Measurements from ENCODE around the gene LCK. TPM values are rescaled to one million over a fixed set of nuclear protein-coding genes. Genes with fewer than 3 reads are reported as not detected.

LCK gene
- total and polyA plus RNA-seq, 9 of the 15 experiments (the other 6 are each of a cell fraction or from before 2014, with no cell fraction given), result 0.04 to 0.47 (median 0.13) TPM; not detected in 6

GRCh38 chr1:32307324-32307723 lies 56.3 kb downstream of the LCK start (continued):
- TF ChIP-seq REST (IDR thresholded peaks at IDR 0.05; ENCODE audit: borderline replicate concordance) (no peak; the same call in 1 of the 2 replicates), REST (CRISPR knock-in tag; IDR thresholded peaks at IDR 0.05; ENCODE audit: low read depth) (no peak), IRF1 (CRISPR knock-in tag; IDR thresholded peaks at IDR 0.05; ENCODE audit: borderline replicate concordance) (no peak), YY1 (IDR thresholded peaks at IDR 0.05; ENCODE audit: borderline replicate concordance in 1 of 3, control insufficient read depth in 1 of 3, extremely low read depth in 1 of 3, insufficient read depth in 3 of 3, insufficient read length in 1 of 3, insufficient replicate concordance in 2 of 3, low read depth in 1 of 3, low read length in 2 of 3) (no peak), ZNF354B (CRISPR knock-in tag; IDR thresholded peaks at IDR 0.05) (no peak), ZNF507 (tag; conservative IDR thresholded peaks at IDR 0.05) (no peak), LEF1 (IDR thresholded peaks at IDR 0.05) (no peak), ZBTB2 (IDR thresholded peaks at IDR 0.05) (peak; percentile 66; the same call in 1 of the 2 replicates), MCM5 (IDR thresholded peaks at IDR 0.05; ENCODE audit: low read depth) (no peak), NCOA6 (IDR thresholded peaks at IDR 0.05) (no peak), CXXC5 (CRISPR knock-in tag; IDR thresholded peaks at IDR 0.05) (no peak), BRF1 (IDR thresholded peaks at IDR 0.05; ENCODE audit: borderline replicate concordance, extremely low read depth, insufficient read length) (no peak), U2AF1 (optimal IDR thresholded peaks at IDR 0.05; ENCODE audit: low read depth, low read length) (no peak), PHB2 (IDR thresholded peaks at IDR 0.05; ENCODE audit: low read depth) (no peak), E2F1 (CRISPR knock-in tag; IDR thresholded peaks at IDR 0.05) (no peak), ZC3H11A (IDR thresholded peaks at IDR 0.05; ENCODE audit: low read depth, low read length) (no peak)

All from K562 (cell line).